ENCODE results near the gene ZIC5. TPM values are rescaled to one million over a fixed set of nuclear protein-coding genes. Genes with fewer than 3 reads are reported as not detected.

The ZIC5 gene
- total and polyA plus RNA-seq, 4 donors, result not detected

GRCh38 chr13:99979453-99980200 is 8.1 kb upstream of the ZIC5 start:
- H3K27ac ChIP-seq (ENCODE audit: low read depth in 1 of 2, low read length in 1 of 2), result no peak overlapping the region
- WGBS, 2 donors, result 5% methylated on average over 49 to 59 of the region's 59 CpGs
- TF ChIP-seq, protein P1, sequence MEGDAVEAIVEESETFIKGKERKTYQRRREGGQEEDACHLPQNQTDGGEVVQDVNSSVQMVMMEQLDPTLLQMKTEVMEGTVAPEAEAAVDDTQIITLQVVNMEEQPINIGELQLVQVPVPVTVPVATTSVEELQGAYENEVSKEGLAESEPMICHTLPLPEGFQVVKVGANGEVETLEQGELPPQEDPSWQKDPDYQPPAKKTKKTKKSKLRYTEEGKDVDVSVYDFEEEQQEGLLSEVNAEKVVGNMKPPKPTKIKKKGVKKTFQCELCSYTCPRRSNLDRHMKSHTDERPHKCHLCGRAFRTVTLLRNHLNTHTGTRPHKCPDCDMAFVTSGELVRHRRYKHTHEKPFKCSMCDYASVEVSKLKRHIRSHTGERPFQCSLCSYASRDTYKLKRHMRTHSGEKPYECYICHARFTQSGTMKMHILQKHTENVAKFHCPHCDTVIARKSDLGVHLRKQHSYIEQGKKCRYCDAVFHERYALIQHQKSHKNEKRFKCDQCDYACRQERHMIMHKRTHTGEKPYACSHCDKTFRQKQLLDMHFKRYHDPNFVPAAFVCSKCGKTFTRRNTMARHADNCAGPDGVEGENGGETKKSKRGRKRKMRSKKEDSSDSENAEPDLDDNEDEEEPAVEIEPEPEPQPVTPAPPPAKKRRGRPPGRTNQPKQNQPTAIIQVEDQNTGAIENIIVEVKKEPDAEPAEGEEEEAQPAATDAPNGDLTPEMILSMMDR (IDR thresholded peaks at IDR 0.05; ENCODE audit: control extremely low read depth, extremely low read depth), result no peak
- peaks cover 31 to 77% (median 71%) of the 10 kb centered on the region in 3 donors for H3K27me3 ChIP-seq (ENCODE audit: control insufficient read depth in 3 of 3, insufficient read depth in 3 of 3, low read length in 2 of 3)
- peaks cover 0 to 23% (median 0%) of the 10 kb centered on the region in 4 donors for H3K9me3 ChIP-seq (ENCODE audit: control insufficient read depth in 4 of 4, insufficient read depth in 3 of 4, low read length in 3 of 4)
- peaks cover 0 to 21% (median 0%) of the 10 kb centered on the region in 5 donors for H3K4me1 ChIP-seq (ENCODE audit: control insufficient read depth in 5 of 5, insufficient read depth in 5 of 5, low read length in 5 of 5)
- no peak overlapping the region for H3K4me3 ChIP-seq
- DNase-seq (peak in 2 of 3 donors; percentile 26 to 30), ATAC-seq (ENCODE audit: insufficient read depth, low FRiP score) (no peak)
- H3K9ac ChIP-seq (ENCODE audit: insufficient read depth in 1 of 2, low read length in 2 of 2), result no peak overlapping the region
- H3K36me3 ChIP-seq (ENCODE audit: control insufficient read depth in 4 of 4, insufficient read depth in 4 of 4, low read length in 4 of 4), result no peaks in the 10 kb centered on the region

GRCh38 chr13:99978799-99979452 is 7.4 kb upstream of the ZIC5 start:
- no peak overlapping the region for H3K4me3 ChIP-seq
- H3K27ac ChIP-seq (ENCODE audit: low read depth in 1 of 2, low read length in 1 of 2), result no peak overlapping the region
- no peak overlapping the region for H3K9ac ChIP-seq (ENCODE audit: insufficient read depth in 1 of 2, low read length in 2 of 2)
- ATAC-seq (ENCODE audit: insufficient read depth, low FRiP score), result no peak
- 3 to 7% methylated on average over 18 of the region's 18 CpGs for WGBS, 2 donors
- H3K27me3 ChIP-seq (ENCODE audit: control insufficient read depth in 3 of 3, insufficient read depth in 3 of 3, low read length in 2 of 3), result peaks cover 30 to 77% (median 71%) of the 10 kb centered on the region in 3 donors
- TF ChIP-seq, protein P1 (IDR thresholded peaks at IDR 0.05; ENCODE audit: control extremely low read depth, extremely low read depth), result no peak
- peak in 2 of 3 donors; percentile 11 to 24 for DNase-seq
- H3K4me1 ChIP-seq (ENCODE audit: control insufficient read depth in 5 of 5, insufficient read depth in 5 of 5, low read length in 5 of 5), result peaks cover 0 to 21% (median 0%) of the 10 kb centered on the region in 5 donors
- H3K9me3 ChIP-seq (ENCODE audit: control insufficient read depth in 4 of 4, insufficient read depth in 3 of 4, low read length in 3 of 4), result peaks cover 0 to 22% (median 0%) of the 10 kb centered on the region in 4 donors
- H3K36me3 ChIP-seq (ENCODE audit: control insufficient read depth in 4 of 4, insufficient read depth in 4 of 4, low read length in 4 of 4), result no peaks in the 10 kb centered on the region

- no peak for ATAC-seq (ENCODE audit: insufficient read depth, low FRiP score)
- WGBS, 2 donors, result 9 to 16% methylated on average over 52 of the region's 52 CpGs
- TF ChIP-seq, protein P1 (IDR thresholded peaks at IDR 0.05; ENCODE audit: control extremely low read depth, extremely low read depth), result no peak
- Histone ChIP-seq H3K9ac (ENCODE audit: insufficient read depth in 1 of 2, low read length in 2 of 2) (no peak overlapping the region), H3K27me3 (ENCODE audit: control insufficient read depth in 3 of 3, insufficient read depth in 3 of 3, low read length in 2 of 3) (peaks cover 30 to 77% (median 71%) of the 10 kb centered on the region in 3 donors), H3K4me3 (no peak overlapping the region), H3K4me1 (ENCODE audit: control insufficient read depth in 5 of 5, insufficient read depth in 5 of 5, low read length in 5 of 5) (peaks cover 0 to 20% (median 0%) of the 10 kb centered on the region in 5 donors), H3K9me3 (ENCODE audit: control insufficient read depth in 4 of 4, insufficient read depth in 3 of 4, low read length in 3 of 4) (peaks cover 0 to 19% (median 0%) of the 10 kb centered on the region in 4 donors), H3K27ac (ENCODE audit: low read depth in 1 of 2, low read length in 1 of 2) (no peak overlapping the region), H3K36me3 (ENCODE audit: control insufficient read depth in 4 of 4, insufficient read depth in 4 of 4, low read length in 4 of 4) (no peaks in the 10 kb centered on the region)
- DNase-seq, result peak in 1 of 3 donors; percentile 12
Measured at GRCh38 chr13:99977912-99978798, 6.6 kb upstream of the ZIC5 start.
